GM21737 (cell line): ENCODE results near the gene RHO.

Experiments used
- ATAC-seq: cut with Tn5 transposase; IDR thresholded peaks from one replicate; pipeline ENCODE4 v1.9.1; 2021; ENCODE audit warnings: mild to moderate bottlenecking, moderate library complexity; ENCODE audit not compliant: unreplicated experiment

The RHO gene

DNA sequence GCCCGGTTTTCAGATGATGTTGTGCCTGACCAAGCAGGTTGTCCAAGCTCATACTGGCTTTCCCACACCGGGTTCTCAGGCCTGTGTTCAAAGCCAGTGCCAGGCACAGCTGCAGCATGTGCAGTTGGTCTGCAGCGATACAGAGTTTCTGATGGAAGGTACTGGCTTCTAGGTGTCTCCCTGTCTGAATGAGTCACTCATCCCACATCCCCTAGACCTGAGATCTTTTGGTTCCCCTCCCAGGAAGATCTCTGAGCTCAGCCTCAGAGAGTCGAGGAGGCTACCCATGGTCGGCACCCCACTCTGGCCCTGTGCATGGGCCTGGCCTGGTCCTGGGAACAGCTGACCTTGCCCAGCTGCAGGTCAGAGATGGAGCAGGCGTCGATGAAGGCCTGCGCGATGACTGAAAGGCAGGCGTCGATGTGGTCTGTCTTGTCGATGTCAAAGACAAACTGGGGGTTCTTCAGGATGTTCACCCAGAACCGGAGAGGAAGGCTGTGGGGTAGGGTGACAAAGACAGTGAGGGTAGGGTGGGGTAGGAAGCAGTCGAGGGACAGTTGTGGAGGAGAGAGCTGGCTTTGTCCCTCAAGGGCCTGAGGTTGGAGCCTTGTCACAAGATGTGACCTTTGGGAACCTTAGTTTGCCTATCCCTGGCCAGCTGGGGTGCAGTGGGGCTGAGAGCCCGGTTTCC, 29.8 kb downstream of the RHO start:
- no peak for ATAC-seq

DNA sequence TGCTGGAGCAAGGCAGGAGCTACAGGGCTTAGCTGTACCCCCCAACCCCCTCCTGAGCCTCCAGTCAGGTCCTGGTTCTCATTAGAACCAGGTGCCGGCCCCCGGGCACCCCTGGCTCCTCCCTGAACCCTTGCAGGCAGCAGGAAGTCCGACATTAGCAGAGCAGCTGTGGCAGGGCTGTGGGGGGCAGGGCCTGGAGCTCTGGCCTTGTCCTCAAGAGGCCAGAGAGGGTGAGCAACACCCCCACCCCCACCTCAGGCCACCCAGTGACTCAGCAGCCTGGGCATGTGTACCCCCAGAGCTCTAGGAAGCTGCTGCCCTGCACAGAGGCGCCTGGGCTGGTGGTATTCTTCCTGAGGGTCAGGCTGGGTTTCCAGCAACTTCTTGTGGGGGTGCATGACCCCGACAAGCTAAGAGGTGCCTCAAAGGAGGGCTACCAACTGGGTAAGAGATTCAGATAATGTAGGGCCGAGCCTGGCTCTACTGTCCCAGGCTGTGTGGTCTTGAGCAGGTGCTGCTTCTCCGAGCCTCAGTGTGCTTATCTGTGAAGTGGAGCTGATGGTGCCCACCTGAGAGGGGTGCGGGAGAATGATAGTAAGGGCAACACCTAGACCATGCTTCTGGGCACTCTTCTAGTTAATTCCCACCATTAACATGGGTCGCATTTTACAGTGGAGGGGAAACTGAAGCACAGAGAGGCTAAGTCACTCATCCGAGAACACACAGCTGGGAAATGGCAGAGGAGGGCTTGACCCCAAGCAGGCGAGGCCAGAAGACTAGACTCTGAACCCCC, 30.5 kb downstream of the RHO start:
- no peak for ATAC-seq

DNA sequence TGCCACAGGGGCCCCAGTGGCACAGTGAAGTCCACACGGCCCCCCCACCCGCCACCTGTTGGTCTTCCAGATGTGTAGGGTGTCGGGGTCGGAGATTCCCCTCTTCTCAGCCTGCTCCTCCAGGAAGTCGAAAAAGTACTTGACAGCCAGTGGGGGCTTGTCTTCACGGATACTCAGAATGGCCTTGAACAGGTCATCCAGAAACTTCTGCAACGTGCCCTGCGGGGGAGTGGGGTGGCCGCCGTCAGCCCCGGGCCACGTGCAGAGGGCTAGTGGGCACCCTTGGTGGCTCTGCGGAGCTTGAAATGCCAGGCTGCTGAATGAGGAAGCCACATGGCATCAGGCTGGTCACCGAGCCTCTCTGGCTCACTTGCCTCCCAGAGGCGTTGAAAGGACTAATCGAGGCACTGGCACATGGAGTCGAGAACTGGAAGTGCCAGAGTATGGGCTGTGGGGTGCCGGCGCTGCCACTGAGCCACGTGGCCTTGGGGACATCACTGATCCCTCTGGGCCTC, 31.2 kb downstream of the RHO start:
- ATAC-seq, result no peak

DNA sequence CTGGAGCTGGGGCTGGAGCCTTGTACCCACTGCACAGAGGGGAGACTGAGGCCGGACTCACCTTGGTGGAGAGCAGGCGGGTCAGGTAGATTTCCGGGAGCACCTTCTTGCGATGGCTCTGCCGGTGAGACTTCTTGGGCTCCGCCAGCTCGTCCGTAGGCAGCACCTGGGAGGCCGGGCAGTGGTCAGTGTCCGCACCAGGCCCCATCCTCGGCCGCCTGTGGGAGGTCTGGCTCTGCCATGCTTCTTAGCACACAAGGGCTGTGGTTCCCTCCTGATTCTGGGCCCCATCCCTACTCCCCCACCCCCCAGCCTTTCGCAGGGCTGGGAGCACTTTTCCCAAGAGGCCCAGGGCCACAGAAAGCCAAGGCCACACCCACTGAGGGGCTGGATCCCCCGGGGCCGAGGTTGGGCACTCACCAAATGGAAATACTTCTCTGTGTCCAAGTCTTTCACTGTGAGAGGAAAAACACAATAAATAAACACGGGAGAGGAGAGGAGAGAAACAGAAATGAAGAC, 31.9 kb downstream of the RHO start:
- no peak for ATAC-seq

DNA sequence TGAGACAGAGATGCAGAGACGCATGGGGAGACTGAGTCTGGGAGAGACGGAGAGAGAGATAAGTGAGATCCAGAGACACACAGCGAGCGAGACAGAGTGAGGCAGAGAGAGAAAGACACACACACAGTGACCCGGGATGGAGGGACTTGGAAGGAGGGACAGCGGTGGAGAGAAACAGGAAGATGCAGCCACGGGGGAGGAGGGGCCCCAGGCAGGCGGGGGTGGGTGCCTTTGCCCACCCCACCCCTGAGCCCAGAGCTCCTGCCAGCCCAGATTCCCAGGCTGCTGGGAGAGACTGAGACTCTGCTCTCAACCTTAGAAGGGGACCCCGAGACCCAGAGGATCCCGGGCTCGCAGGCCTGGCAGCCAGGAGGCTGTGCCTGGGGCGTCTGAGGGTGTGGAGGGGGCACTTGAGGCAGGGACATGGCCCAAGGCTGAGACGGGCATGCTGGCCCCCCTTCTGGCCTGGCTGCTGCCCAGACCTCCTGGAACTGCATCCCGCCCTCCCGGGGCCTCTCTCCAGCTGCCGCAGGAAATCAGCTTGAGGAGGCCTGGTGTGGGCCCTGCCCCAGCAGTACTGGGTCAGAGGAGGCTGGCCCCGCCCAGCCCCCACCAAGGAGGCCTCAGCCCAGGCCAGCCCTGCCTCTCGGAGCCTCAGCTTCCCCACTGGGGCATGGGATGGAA, 32.6 kb downstream of the RHO start:
- no peak for ATAC-seq

DNA sequence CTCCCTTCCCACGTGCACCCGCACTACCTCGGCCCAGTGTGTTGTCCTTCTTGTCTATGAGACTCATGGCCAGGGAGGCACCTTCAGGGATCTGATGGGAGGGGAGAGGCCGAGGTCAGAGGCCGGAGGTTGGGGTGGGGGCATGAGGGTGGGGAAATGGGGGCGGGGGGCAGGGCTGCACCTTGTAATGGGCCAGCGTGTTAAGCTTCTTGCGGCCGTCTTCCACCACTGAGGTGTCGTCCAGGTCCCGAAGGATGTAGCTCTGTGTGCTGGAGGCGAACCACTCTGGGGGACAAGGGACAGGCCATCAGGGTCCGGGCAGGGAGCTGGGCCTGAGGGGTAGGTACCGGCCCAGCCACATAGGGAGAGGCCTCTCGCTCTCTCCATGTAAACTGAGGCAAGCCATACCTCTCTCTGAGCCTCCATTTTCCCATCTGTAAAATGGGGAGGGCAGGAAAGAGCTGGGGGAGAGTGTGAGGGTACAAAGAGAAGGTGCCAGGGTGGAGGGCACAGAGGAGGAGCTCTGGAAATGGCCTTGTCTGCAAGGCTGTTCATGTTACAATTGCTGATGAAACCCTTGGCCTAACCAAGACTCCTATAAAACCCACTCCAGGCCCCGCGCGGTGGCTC, 33.3 kb downstream of the RHO start:
- ATAC-seq, result no peak

DNA sequence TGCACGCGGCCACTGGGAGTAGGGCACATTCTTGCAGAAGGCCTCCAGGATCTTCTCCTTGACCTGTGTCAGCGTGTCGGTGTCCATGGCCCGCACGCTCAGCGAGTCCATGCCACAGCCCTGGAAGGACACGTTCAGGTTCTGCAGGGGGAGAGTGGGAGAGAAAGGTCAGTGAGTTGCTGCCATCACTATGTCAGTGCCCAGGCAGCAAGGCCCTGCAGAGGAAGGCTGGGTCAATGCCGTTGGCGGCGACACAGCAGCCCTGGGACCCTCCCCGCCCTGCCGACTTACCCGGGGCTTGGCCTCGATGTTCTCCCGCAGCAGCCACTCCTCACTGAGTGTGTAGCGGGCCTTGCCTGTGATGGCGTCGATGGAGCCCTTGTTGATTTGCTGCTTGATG, 34.4 kb downstream of the RHO start:
- ATAC-seq, result no peak

DNA sequence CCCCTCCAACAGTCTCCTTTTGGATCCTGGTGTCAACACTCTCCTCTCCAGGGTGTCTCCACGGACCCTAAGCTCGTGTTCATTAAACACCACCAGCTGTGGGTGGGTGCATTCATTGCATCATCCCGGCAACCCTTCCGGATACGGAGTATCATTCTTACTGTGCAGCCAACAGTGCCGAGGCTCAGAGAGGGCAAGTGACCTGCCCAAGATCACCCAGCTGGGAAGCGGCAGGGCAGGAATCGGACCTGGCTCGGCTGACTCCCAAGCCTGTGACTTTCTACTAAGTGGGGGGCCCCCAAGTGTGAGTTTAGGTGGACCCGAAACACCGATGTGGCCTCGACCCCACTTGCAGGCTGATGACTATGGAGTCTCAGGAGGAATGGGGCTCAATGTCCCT, 34.9 kb downstream of the RHO start:
- ATAC-seq, result no peak

DNA sequence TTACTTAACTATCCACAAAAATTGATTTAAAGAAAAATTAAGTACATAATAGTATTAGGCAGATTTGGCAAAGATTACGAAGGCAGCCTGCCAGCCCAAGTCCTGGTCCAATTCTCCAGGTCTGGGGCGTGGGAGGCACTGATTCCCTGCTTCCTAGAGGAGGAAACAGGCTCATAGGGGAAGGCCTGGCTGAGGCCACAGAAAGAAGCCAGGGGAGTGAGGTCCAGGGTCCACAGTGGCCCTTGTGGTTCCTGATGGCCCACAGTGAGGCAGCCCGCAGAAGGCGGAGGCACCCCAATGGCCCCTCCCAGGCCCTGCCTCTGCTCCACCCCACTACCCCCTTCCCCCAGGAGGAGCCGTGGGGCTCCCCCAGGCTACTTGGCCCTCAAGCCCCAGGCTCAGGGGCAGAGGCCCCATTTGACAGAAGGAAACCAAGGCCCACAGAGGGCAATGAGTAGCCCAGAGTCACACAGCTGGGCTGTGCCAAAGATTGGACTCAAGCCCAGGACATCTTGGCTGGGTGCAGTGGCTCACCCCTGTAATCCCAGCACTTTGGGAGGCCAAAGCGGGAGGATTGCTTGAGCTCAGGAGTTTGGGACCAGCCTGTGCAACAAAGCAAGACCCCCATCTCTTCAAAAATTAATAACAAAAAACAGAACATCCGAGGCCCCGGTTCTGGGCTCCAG, 35.6 kb downstream of the RHO start:
- ATAC-seq, result no peak

DNA sequence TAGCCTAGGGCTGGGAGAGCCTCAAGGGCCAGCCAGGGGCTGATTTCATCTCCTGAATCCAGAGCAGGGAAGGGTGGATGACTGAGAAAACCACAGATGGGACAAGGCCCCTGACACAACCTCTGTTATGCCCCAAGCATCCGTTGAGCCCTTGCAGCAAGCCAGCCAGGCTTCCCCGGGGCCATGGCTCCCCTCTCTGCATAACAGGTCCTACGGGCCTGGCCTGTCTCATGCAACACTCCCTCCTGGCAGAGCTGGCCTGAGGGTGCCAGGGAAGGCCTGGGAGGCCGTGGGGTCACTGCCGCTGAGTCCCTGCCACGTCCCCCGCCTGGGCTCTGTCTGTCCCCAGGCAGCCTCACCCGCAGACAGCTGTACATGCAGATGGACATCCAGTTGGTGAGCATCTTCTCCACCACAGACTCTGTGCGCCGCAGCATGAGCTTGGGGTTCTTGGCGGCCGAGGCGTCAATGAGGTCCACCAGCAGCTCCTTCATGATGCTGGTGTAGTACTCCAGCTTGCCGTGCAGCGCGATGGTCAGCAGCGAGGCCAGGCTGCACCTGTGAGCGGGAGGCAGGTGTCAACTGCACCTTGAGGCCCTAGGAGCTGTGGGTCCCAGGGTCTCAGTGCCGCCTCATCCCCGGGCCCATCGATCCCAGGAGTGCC, 36.7 kb downstream of the RHO start:
- ATAC-seq, result no peak

DNA sequence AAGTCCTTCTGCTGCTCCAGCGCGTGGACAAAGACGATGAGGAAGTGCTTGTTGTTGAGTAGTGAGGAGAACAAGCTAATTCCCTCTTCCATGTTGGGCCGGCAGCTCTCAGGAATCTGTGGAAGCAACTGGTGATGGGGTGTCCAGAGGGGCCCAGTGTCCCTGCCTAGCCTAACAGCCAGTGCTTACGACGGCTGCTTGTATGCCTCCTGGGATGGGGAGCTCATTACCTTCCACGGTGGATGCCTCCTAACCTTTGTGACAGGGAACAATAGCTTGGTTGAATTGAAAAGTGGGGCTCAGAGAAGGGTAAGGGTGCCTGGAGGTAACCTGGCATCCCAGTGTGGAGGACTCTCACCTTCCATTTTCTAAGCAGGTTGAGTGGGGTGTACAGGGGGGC, 37.5 kb downstream of the RHO start:
- no peak for ATAC-seq

DNA sequence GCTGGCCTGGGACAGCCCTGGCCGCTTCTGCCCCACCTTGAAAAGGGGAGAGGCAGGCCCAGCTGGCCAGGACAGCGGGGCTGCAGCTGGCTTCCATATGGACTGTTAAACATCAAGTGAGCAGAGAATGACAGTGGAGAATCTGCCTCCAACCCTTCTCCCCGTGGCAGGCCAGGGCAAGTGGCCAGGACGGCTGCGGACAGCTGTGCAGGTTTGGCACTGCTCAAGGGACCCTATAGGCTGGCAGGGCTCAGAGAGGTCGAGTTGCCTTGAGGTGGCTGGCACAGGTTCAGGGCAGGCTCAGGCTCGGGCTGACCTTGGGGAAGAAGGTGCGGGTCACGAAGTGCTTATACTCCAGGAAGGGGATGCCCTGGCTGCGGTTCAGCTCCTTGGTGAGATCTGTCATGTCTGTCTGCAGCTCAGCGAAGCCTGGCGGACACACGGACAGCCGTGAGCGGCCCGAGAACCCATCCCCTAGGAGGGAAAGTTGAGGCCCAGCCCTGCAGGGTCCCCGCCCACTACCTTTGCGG, 38.8 kb downstream of the RHO start:
- no peak for ATAC-seq

DNA sequence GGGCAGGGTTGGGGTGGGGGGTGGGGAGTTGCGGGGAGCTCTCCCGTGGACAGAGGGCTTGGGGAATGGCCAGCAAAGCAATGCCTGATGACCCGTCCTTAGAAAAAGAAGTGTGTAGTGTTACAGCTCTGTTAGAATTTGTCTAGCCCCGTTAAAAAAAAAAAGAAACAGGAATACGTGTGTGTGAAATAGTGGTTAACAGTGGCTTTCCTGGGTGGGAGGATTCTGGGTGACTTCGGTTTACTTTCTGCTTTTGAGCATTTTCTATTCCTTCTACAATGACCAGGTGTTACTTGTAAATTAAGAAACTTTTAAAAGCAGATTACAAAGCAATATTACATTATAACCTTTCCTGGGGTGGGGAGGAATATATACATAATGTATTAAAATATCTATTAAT, 39.5 kb downstream of the RHO start:
- ATAC-seq, result no peak

DNA sequence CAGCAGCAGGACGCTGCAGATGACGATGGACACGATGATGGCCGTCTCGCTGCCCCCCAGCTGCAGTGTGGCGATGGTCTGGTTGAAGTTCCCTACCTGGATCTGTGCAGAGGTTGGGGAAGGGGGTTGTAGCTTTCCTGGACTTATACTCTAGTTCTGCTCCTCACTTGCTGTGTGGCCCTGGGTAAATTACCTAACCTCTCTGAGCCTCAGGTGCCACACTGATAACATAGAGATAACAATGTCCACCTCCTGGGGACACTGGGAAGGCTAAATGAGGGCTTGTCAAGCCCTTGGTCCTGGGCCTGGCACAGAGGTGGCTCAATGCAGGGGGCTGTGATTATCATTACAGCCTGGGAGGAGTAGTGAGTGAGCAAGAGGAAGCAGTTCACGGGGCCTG, 41.4 kb downstream of the RHO start:
- ATAC-seq, result no peak

DNA sequence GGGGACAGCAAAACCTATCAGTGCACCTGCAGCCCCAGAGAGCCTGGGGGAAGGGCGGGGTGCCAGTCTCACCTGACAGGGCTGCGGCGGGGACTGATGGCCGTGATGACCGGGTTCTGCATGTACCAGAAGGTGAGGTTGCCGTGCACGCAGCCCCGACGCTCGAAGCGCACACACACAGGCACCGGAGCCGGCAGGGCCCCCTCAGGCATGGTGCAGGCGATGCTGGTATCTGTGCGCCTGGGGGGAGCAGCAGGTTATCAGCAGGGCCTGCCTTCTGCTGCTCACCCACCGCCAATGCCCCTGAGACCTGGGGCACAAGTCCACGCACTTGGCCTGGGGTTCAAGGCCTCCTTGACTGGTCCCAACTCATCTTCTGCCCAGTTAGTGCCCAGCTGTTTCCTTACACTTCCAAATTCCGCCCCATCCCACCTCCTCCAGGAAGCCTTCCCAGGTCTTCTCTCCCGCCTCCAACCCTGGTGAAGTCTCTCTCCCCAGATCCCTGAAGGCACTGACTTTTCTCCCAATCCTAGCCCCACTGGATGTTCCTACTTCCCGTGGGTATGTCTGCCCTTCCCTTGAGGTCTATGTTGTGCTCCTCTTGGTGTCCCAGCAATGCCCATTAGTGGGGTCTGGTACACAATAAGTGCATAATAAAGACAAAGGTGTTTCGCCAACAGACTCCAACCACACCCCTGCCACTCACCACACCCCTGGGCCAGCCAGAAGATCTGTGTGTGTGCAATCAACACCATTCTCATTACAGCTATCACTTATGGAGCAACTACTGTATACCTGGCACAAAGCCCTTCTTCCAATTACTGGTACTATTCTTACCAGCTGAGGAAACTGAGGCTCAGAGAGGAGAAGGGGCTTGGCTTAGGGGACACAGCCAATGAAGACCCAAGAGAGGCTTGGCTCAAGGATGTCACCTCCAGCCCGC, 43.4 kb downstream of the RHO start:
- no peak for ATAC-seq

DNA sequence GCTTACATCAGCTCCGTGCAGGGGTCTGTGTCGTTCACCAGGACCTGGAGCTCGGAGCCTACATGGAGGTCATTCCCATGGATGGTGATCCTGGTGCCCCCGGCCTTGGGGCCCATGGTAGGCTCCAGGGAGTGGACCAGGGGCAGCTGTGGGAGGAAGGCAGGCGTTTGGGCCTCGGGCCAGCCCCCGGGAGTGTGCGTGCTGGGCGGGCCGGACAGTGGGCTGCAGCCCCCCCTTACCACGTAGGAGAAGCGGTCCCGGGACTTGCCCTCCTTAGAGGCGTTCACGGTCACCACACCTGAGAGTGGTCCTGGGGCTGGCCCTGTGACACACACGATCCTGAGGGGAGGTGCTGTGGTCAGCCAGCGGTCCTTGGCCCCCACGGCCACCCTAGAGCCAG, 44.2 kb downstream of the RHO start:
- no peak for ATAC-seq

DNA sequence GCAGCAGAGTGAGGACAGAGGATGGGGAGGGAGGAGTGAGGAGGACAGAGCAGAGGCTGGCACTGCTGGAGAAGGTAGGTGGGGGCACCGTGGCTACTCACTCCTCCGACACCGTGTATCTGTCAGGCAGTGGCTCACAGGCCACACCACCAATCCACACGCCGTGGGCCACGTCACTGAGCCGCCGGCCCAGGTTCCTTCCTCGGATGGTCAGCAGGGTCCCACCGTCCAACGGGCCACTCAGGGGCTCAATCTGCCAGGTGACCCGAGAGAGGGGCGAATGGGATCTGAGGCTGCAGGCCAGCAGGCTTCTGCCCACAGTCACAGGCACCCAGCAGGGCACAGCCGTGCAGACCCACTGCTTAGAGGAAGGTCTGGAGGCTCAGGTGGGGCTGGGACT, 45.1 kb downstream of the RHO start:
- ATAC-seq, result no peak

DNA sequence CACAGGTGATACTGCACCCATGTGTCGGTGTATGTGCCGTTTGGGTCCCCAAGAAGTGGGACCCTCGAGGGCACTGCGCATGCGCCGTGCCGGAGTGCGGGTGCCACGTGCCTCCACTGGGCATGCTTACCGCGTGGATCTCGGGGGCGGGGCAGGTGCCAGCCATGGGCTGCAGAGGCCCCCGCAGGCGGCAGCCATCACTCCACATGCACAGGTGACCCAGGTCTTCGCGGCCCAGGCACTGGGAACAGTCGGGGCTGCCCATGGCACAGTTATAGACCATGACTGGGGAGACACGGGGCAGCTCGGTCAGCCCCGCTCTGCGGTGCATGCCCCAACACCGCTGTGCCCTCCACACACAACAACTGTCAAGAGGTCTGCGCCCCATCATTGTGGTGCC, 45.8 kb downstream of the RHO start:
- ATAC-seq, result no peak
